H1 (cell line): Measurements from ENCODE around the gene GXYLT1. TPM values are rescaled to one million over a fixed set of nuclear protein-coding genes. Genes with fewer than 3 reads are reported as not detected.

Source experiments
- CTCF ChIA-PET: fragments of 300-600 bp; sonication (Branson Sonifier 250); formaldehyde crosslinking; loops from one replicate; lab custom pipeline; 2021; ENCODE audit not compliant: partially characterized antibody; lab: Charles Lee
- POLR2A ChIA-PET: fragments of 300-600 bp; sonication (Branson Sonifier 250); formaldehyde crosslinking; loops from one replicate; lab custom pipeline; 2021; ENCODE audit warnings: inconsistent platforms; ENCODE audit not compliant: partially characterized antibody; lab: Charles Lee
- DNase-seq, 2 experiments: peaks; one replicate each; pipeline versions ENCODE4 v3.0.0 to v3.0.0-alpha.2; 2010 to 2022; ENCODE audit warnings: low spot score in 2 of 2, low read depth in 1 of 2, mixed read lengths in 1 of 2
- FAIRE-seq: peaks from 2 replicates; lab custom pipeline; 2011; peaks lifted over from hg19 to GRCh38; lab: Jason Lieb, UNC
- H2AFZ ChIP-seq: 2 replicates; pipeline ENCODE4 v1.8.1; 2012; ENCODE audit warnings: low read length, inconsistent platforms
- H2AK5ac ChIP-seq: 2 replicates; pipeline ENCODE4 v1.6.1; 2013; ENCODE audit warnings: low read depth, low read length
- H2BK120ac ChIP-seq: replicated peaks from 2 replicates; pipeline ENCODE3; 2013; ENCODE audit warnings: low read depth, low read length, inconsistent platforms
- H2BK12ac ChIP-seq: 2 replicates; pipeline ENCODE4 v1.6.1; 2013; ENCODE audit warnings: low read depth, low read length
- H2BK15ac ChIP-seq: 2 replicates; pipeline ENCODE4 v1.6.1; 2013; ENCODE audit warnings: low read length
- H2BK20ac ChIP-seq: 2 replicates; pipeline ENCODE4 v1.6.1; 2013; ENCODE audit warnings: low read length
- H2BK5ac ChIP-seq: 2 replicates; pipeline ENCODE4 v1.6.1; 2013; ENCODE audit warnings: low read depth, low read length
- H3K14ac ChIP-seq: 2 replicates; pipeline ENCODE4 v1.6.1; 2013; ENCODE audit warnings: inconsistent platforms; ENCODE audit not compliant: insufficient read length
- H3K18ac ChIP-seq: 2 replicates; pipeline ENCODE4 v1.6.1; 2013; ENCODE audit warnings: low read length; ENCODE audit errors: extremely low read depth
- H3K23ac ChIP-seq: 2 replicates; pipeline ENCODE4 v1.6.1; 2013; ENCODE audit warnings: inconsistent platforms; ENCODE audit not compliant: insufficient read length
- H3K23me2 ChIP-seq: 2 replicates; pipeline ENCODE4 v1.6.1; 2013; ENCODE audit warnings: low read depth, low read length
- H3K27ac ChIP-seq: 2 replicates; pipeline ENCODE4 v1.6.1; 2011; ENCODE audit warnings: low read depth, low read length, inconsistent platforms
- H3K27me3 ChIP-seq, 4 experiments: replicated peaks in 1 of 4; 1 replicate in 1 of 4; 2 replicates in 3 of 4; pipeline versions ENCODE4 v1.6.1 to v1.8.1; 2011 to 2013; ENCODE audit warnings: low read length in 3 of 4, mild to moderate bottlenecking in 3 of 4, inconsistent platforms in 2 of 4, mixed read lengths in 2 of 4, moderate library complexity in 1 of 4; ENCODE audit not compliant: control insufficient read depth in 3 of 4, insufficient read depth in 3 of 4; ENCODE audit errors: extremely low read depth in 1 of 4
- H3K36me3 ChIP-seq, 4 experiments: 2 replicates each; pipeline versions ENCODE4 v1.6.1 to v1.8.1; 2011 to 2013; ENCODE audit warnings: mild to moderate bottlenecking in 4 of 4, low read length in 3 of 4, moderate library complexity in 2 of 4, control low read depth in 1 of 4, inconsistent platforms in 1 of 4; ENCODE audit not compliant: insufficient read depth in 4 of 4, control insufficient read depth in 2 of 4
- H3K4ac ChIP-seq: replicated peaks from 2 replicates; pipeline ENCODE3; 2013; ENCODE audit warnings: low read length, low read depth, mixed read lengths, inconsistent platforms; ENCODE audit not compliant: insufficient read length
- H3K4me1 ChIP-seq, 4 experiments: replicated peaks in 1 of 4; 1 replicate in 1 of 4; 2 replicates in 3 of 4; pipeline versions ENCODE4 v1.6.1 to v1.8.1; 2011 to 2013; ENCODE audit warnings: low read length in 3 of 4, inconsistent platforms in 2 of 4, mixed read lengths in 1 of 4; ENCODE audit not compliant: insufficient read depth in 4 of 4, control insufficient read depth in 3 of 4
- H3K4me2 ChIP-seq, 2 experiments: 2 replicates each; pipeline versions ENCODE4 v1.6.1 to v1.8.1; 2011 to 2013; ENCODE audit warnings: low read depth in 2 of 2, low read length in 2 of 2, control low read depth in 1 of 2, inconsistent platforms in 1 of 2, mild to moderate bottlenecking in 1 of 2; ENCODE audit not compliant: insufficient read depth in 1 of 2
- H3K4me3 ChIP-seq, 4 experiments: fragments of 200-600, 300-600 bp in 1 of 4; sonication (generic), shearing (Covaris generic), sonication (Bioruptor Twin) in 1 of 4; 2 replicates each; pipeline versions ENCODE4 v1.5.1 to v1.8.1; 2011 to 2016; ENCODE audit warnings: low read length in 4 of 4, low read depth in 3 of 4, control low read depth in 2 of 4, inconsistent platforms in 2 of 4, mild to moderate bottlenecking in 2 of 4, mixed read lengths in 1 of 4, moderate library complexity in 1 of 4; ENCODE audit not compliant: insufficient read depth in 2 of 4; ENCODE audit errors: extremely low read depth in 1 of 4
- H3K56ac ChIP-seq: replicated peaks from 2 replicates; pipeline ENCODE3; 2013; ENCODE audit warnings: low read depth, mild to moderate bottlenecking, mixed read lengths, low read length, inconsistent platforms; ENCODE audit not compliant: insufficient read length
- H3K79me1 ChIP-seq: 2 replicates; pipeline ENCODE4 v1.6.1; 2013; ENCODE audit warnings: low read depth, low read length, control low read depth
- H3K79me2 ChIP-seq, 2 experiments: 2 replicates each; pipeline versions ENCODE4 v1.6.1 to v1.8.1; 2012 to 2013; ENCODE audit warnings: low read length in 2 of 2, mild to moderate bottlenecking in 2 of 2, inconsistent platforms in 1 of 2; ENCODE audit not compliant: insufficient read depth in 2 of 2, control insufficient read depth in 1 of 2
- H3K9ac ChIP-seq, 4 experiments: replicated peaks in 1 of 4; 1 replicate in 1 of 4; 2 replicates in 3 of 4; pipeline versions ENCODE4 v1.6.1 to v1.8.1; 2011 to 2013; ENCODE audit warnings: low read depth in 3 of 4, low read length in 3 of 4, control low read depth in 2 of 4, mild to moderate bottlenecking in 2 of 4, moderate library complexity in 2 of 4, inconsistent platforms in 1 of 4; ENCODE audit errors: extremely low read depth in 1 of 4
- H3K9me3 ChIP-seq, 2 experiments: 2 replicates each; pipeline versions ENCODE4 v1.6.1 to v1.8.1; 2012 to 2013; ENCODE audit warnings: mild to moderate bottlenecking in 2 of 2, moderate library complexity in 2 of 2, control low read depth in 1 of 2, inconsistent platforms in 1 of 2, low read depth in 1 of 2, low read length in 1 of 2, mixed read lengths in 1 of 2; ENCODE audit not compliant: insufficient read depth in 2 of 2
- H4K20me1 ChIP-seq, 2 experiments: replicated peaks in 1 of 2; 2 replicates each; pipeline versions ENCODE3 to v1.8.1; 2011 to 2013; ENCODE audit warnings: inconsistent platforms in 2 of 2, low read length in 2 of 2, mild to moderate bottlenecking in 1 of 2; ENCODE audit not compliant: insufficient read depth in 2 of 2, control insufficient read depth in 1 of 2
- H4K5ac ChIP-seq: 2 replicates; pipeline ENCODE4 v1.6.1; 2013; ENCODE audit warnings: low read length, low read depth, mixed read lengths, inconsistent platforms; ENCODE audit not compliant: insufficient read length
- H4K8ac ChIP-seq: 2 replicates; pipeline ENCODE4 v1.8.0; 2013; ENCODE audit warnings: mild to moderate bottlenecking, moderate library complexity, low read length, inconsistent platforms; ENCODE audit not compliant: insufficient read depth; ENCODE audit errors: extremely low read depth
- H4K91ac ChIP-seq: replicated peaks from 2 replicates; pipeline ENCODE3; 2013; ENCODE audit warnings: low read length, mixed read lengths, inconsistent platforms; ENCODE audit not compliant: insufficient read length
- BCL11A ChIP-seq, 2 experiments: IDR thresholded peaks; one replicate each; pipeline ENCODE4 v1.6.1; 2011; ENCODE audit warnings: low read depth in 2 of 2, low read length in 2 of 2, mild to moderate bottlenecking in 2 of 2
- HDAC6 ChIP-seq: IDR thresholded peaks from one replicate; pipeline ENCODE4 v1.7.1; 2012; ENCODE audit warnings: low read depth, mild to moderate bottlenecking, inconsistent platforms, low read length, moderate library complexity
- RNF2 ChIP-seq: fragments of 200-900, 300-1000 bp; sonication (generic); IDR thresholded peaks from 2 replicates; pipeline ENCODE4 v1.7.1; 2016; ENCODE audit warnings: borderline replicate concordance, low read depth, mild to moderate bottlenecking, antibody characterized with exemption, low read length; ENCODE audit not compliant: poor library complexity, severe bottlenecking; ENCODE audit errors: missing control alignments
- polyA plus RNA-seq, 7 experiments: library from polyadenylated mRNA; depleted of rRNA in 3 of 7; stranded (reverse) in 5 of 7; unstranded in 2 of 7; fragments of >200 nt in 5 of 7; fragments of 200-250 nt in 2 of 7; gene quantifications; 1 replicate in 5 of 7; 2 replicates in 1 of 7; 4 replicates in 1 of 7; pipeline versions ENCODE4 v1.2.1 to v1.2.3, GENCODE V29; 2011 to 2013; ENCODE audit warnings: missing spikeins in 2 of 7, mixed read lengths in 2 of 7
- total RNA-seq: library from RNA; stranded (reverse); fragmentation: NEBNext Ultra II Directional; extraction: Animal tissue kit (Norgen Biotek cat#: 25700); gene quantifications from 2 replicates; pipeline ENCODE4 v1.2.1, GENCODE V29; 2021

The GXYLT1 gene
- total and polyA plus RNA-seq, 2 of the 8 experiments (the other 6 are each of a cell fraction or from before 2014, with no cell fraction given), result 3.1 to 10.7 TPM

GRCh38 chr12:42059127-42059526, 85.5 kb downstream of the GXYLT1 start:
- Histone ChIP-seq H3K27me3 (no peaks in the 10 kb centered on the region), H3K9ac (no peak overlapping the region), H3K79me1 (no peaks in the 10 kb centered on the region), H3K4me2 (no peak overlapping the region), H2BK12ac (no peak overlapping the region), H3K56ac (no peak overlapping the region), H2BK20ac (no peak overlapping the region), H3K23ac (no peak overlapping the region), H2BK15ac (no peak overlapping the region), H3K23me2 (no peaks in the 10 kb centered on the region), H3K4me1 (no peaks in the 10 kb centered on the region), H4K8ac (no peak overlapping the region), H3K36me3 (no peaks in the 10 kb centered on the region), H2AK5ac (no peak overlapping the region), H3K14ac (no peak overlapping the region), H2AFZ (no peak overlapping the region), H4K91ac (no peak overlapping the region), H3K27ac (no peak overlapping the region), H3K79me2 (no peaks in the 10 kb centered on the region), H3K4me3 (no peak overlapping the region), H4K20me1 (no peaks in the 10 kb centered on the region), H3K18ac (no peak overlapping the region), H3K9me3 (peaks cover 6 to 14% of the 10 kb centered on the region in 2 experiments), H4K5ac (no peak overlapping the region), H2BK120ac (no peak overlapping the region), H3K4ac (no peak overlapping the region), H2BK5ac (no peak overlapping the region)
- DNase-seq (no peak), FAIRE-seq (no peak)
- POLR2A ChIA-PET, result no interaction called here
- CTCF ChIA-PET, result interaction anchor here (1.7 kb wide), 1 partner anchor 313 kb away, joined by 3 read pairs; no protein-coding TSS in a partner anchor
- TF ChIP-seq HDAC6 (no peak), BCL11A (IDR thresholded peaks at IDR 0.05; ENCODE audit: low read depth in 2 of 2, low read length in 2 of 2) (no peak), RNF2 (no peak)
